ENCODE measurements around the gene LMCD1. TPM values are rescaled to one million over a fixed set of nuclear protein-coding genes. Genes with fewer than 3 reads are reported as not detected.

The LMCD1 gene
- polyA plus RNA-seq, 3 donors: 0.09 to 0.51 TPM; not detected in 1

GRCh38 chr3:8473029-8473428 is 28.6 kb upstream of the LMCD1 start:
- Histone ChIP-seq H3K9ac (ENCODE audit: insufficient read depth, low read length, poor library complexity, severe bottlenecking) (no peak overlapping the region), H3K4me1 (ENCODE audit: control insufficient read depth in 1 of 2, insufficient read depth in 2 of 2, low read length in 2 of 2) (no peaks in the 10 kb centered on the region), H4K20me1 (ENCODE audit: insufficient read depth, low read length) (no peaks in the 10 kb centered on the region), H3K36me3 (replicated peaks in 1 of 2; ENCODE audit: control insufficient read depth in 1 of 2, insufficient read depth in 2 of 2, low read length in 2 of 2) (no peaks in the 10 kb centered on the region), H3K27ac (ENCODE audit: low read depth in 1 of 2, low read length in 2 of 2) (no peak overlapping the region), H3K4me2 (replicated peaks; ENCODE audit: extremely low read depth, low read length, poor library complexity, severe bottlenecking) (no peak overlapping the region), H3K4me3 (replicated peaks in 1 of 3; ENCODE audit: low read depth in 2 of 3, low read length in 3 of 3) (no peak overlapping the region), H3K27me3 (ENCODE audit: control insufficient read depth in 2 of 2, insufficient read depth in 2 of 2, low read length in 2 of 2) (no peaks in the 10 kb centered on the region), H2AFZ (ENCODE audit: insufficient read depth, low read depth, low read length, poor library complexity, severe bottlenecking) (no peak overlapping the region), H3K9me3 (replicated peaks in 1 of 2; ENCODE audit: control insufficient read depth in 1 of 2, insufficient read depth in 1 of 2, low read length in 2 of 2) (no peaks in the 10 kb centered on the region), H3K79me2 (ENCODE audit: insufficient read depth, low read length) (no peaks in the 10 kb centered on the region)
- Mint-ChIP-seq H3K27ac (no peak overlapping the region), H3K4me1 (no peaks in the 10 kb centered on the region), H3K9me3 (peaks cover 0 to 2% (median 0%) of the 10 kb centered on the region in 7 donors), H3K27me3 (ENCODE audit: low read depth in 3 of 3) (peaks cover 0 to 3% (median 3%) of the 10 kb centered on the region in 3 donors), H3K36me3 (no peaks in the 10 kb centered on the region), H3K4me3 (no peak overlapping the region)
- intact Hi-C loops (cut with micrococcal nuclease): no loop called here
- TF ChIP-seq CTCF (IDR thresholded peaks at IDR 0.05): no peak
- 100% methylated on average over 2 of the region's 4 CpGs for WGBS (ENCODE audit: insufficient coverage)
- DNase-seq: no peak

GRCh38 chr3:8473990-8474389 is 27.6 kb upstream of the LMCD1 start:
- Histone ChIP-seq H3K4me1 (ENCODE audit: control insufficient read depth in 1 of 2, insufficient read depth in 2 of 2, low read length in 2 of 2) (no peaks in the 10 kb centered on the region), H3K4me3 (replicated peaks in 1 of 3; ENCODE audit: low read depth in 2 of 3, low read length in 3 of 3) (no peak overlapping the region), H3K36me3 (replicated peaks in 1 of 2; ENCODE audit: control insufficient read depth in 1 of 2, insufficient read depth in 2 of 2, low read length in 2 of 2) (no peaks in the 10 kb centered on the region), H3K4me2 (replicated peaks; ENCODE audit: extremely low read depth, low read length, poor library complexity, severe bottlenecking) (no peak overlapping the region), H4K20me1 (ENCODE audit: insufficient read depth, low read length) (no peaks in the 10 kb centered on the region), H3K27ac (ENCODE audit: low read depth in 1 of 2, low read length in 2 of 2) (no peak overlapping the region), H3K9ac (ENCODE audit: insufficient read depth, low read length, poor library complexity, severe bottlenecking) (no peak overlapping the region), H3K27me3 (ENCODE audit: control insufficient read depth in 2 of 2, insufficient read depth in 2 of 2, low read length in 2 of 2) (no peaks in the 10 kb centered on the region), H3K9me3 (replicated peaks in 1 of 2; ENCODE audit: control insufficient read depth in 1 of 2, insufficient read depth in 1 of 2, low read length in 2 of 2) (no peaks in the 10 kb centered on the region), H2AFZ (ENCODE audit: insufficient read depth, low read depth, low read length, poor library complexity, severe bottlenecking) (no peak overlapping the region), H3K79me2 (ENCODE audit: insufficient read depth, low read length) (no peaks in the 10 kb centered on the region)
- Mint-ChIP-seq H3K27ac (no peak overlapping the region), H3K4me3 (no peak overlapping the region), H3K27me3 (ENCODE audit: low read depth in 3 of 3) (peaks cover 0 to 3% (median 3%) of the 10 kb centered on the region in 3 donors), H3K9me3 (peaks cover 0 to 2% (median 1%) of the 10 kb centered on the region in 7 donors), H3K4me1 (no peaks in the 10 kb centered on the region), H3K36me3 (no peaks in the 10 kb centered on the region)
- TF ChIP-seq CTCF (IDR thresholded peaks at IDR 0.05): no peak
- WGBS (ENCODE audit: insufficient coverage): 100% methylated on average over 2 of the region's 4 CpGs
- DNase-seq: no peak
- intact Hi-C loops (cut with micrococcal nuclease): no loop called here

All from CD14-positive monocyte (primary cell).